ENCODE measurements around the gene CLIC6.
"Not testable (repeated sequence)": the region's sequence is repeated elsewhere in the genome, so short reads cannot be mapped to it uniquely, and the experiment has no call there.

CLIC6 gene

DNA sequence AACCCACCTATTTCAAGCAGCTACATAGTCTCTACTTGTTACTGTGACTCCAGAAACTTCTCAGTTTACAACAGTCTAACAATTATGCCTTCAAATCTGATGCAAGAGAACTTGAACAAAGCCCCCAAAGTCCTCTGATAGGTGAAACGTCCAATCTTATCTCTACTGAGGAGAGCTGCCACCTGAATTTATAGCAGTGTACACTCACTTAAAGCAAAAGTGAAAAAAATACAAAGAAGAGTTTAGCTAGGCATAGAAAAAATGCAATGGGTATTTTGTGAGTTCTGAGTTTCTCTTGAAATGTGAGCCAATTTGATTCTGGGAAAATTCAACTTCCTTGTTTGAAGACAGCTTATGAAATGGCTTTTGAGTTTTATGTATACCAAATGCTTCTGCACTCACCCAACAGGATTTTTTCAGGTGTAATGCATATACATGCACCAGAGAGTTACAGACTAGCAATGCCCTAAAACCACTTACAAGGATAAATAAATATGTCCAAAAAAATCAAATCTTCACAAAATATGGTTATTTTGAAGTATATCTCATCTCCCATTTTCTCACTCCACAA, 17.8 kb upstream of the CLIC6 start:
- FAIRE-seq (no peak), DNase-seq (ENCODE audit: extremely low spot score, insufficient read length, low read depth) (no peak)

GRCh38 chr21:34651642-34652041, 17.2 kb upstream of the CLIC6 start:
- no peak for DNase-seq (ENCODE audit: extremely low spot score, insufficient read length, low read depth)
- FAIRE-seq = no peak

- FAIRE-seq = no peak
- no peak for DNase-seq (ENCODE audit: extremely low spot score, insufficient read length, low read depth)
Observed at GRCh38 chr21:34653522-34653921, 15.3 kb upstream of the CLIC6 start.

GRCh38 chr21:34661848-34662247, 6.9 kb upstream of the CLIC6 start:
- DNase-seq (ENCODE audit: extremely low spot score, insufficient read length, low read depth) (no peak), FAIRE-seq (peak; percentile 31)

DNA sequence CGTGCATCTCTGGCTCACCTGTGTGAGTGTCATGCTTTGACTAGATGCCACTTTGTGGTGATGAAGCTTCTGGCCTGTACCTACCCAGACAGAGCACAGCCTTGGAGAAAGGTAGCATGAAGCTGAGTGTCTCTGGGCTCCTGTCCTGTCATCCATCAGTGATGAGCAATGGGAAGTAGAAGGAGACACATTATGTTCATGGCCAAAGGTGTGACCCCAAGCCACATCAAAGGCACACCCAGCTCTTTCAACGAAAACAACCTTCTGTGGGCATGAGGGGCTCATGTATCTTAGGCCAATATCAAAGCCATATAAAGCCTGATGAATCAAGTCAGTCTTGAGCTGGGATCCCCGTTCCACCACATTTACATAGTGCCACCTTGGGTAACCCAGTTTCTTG, 1.0 kb upstream of the CLIC6 start:
- DNase-seq (ENCODE audit: extremely low spot score, insufficient read length, low read depth) (no peak), FAIRE-seq (no peak)

GRCh38 chr21:34669149-34669879, 520 bp downstream of the CLIC6 start:
- no peak for FAIRE-seq
- DNase-seq (ENCODE audit: extremely low spot score, insufficient read length, low read depth) = no peak

- not testable (repeated sequence) for FAIRE-seq; DNase-seq (ENCODE audit: extremely low spot score, insufficient read length, low read depth)
Observed at GRCh38 chr21:34669880-34670219, 1.1 kb downstream of the CLIC6 start.

DNA sequence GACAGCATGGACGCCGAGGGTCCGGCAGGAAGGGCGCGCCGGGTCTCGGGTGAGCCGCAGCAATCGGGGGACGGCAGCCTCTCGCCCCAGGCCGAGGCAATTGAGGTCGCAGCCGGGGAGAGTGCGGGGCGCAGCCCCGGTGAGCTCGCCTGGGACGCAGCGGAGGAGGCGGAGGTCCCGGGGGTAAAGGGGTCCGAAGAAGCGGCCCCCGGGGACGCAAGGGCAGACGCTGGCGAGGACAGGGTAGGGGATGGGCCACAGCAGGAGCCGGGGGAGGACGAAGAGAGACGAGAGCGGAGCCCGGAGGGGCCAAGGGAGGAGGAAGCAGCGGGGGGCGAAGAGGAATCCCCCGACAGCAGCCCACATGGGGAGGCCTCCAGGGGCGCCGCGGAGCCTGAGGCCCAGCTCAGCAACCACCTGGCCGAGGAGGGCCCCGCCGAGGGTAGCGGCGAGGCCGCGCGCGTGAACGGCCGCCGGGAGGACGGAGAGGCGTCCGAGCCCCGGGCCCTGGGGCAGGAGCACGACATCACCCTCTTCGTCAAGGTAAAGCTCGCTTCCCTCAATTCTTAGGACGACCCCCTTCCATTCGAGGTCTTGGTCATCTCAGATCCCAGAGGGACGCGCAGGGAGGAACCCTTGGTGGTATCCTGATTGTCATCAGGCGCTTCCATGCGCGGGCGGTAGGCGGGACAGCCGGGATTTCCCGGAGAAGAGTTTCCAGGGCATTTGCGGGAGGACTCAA, 1.6 kb downstream of the CLIC6 start:
- FAIRE-seq (no peak), DNase-seq (ENCODE audit: extremely low spot score, insufficient read length, low read depth) (no peak)

GRCh38 chr21:34670962-34671348, 2.2 kb downstream of the CLIC6 start:
- FAIRE-seq (peak; percentile 31), DNase-seq (ENCODE audit: extremely low spot score, insufficient read length, low read depth) (no peak)

- FAIRE-seq (no peak), DNase-seq (ENCODE audit: extremely low spot score, insufficient read length, low read depth) (no peak)
Observed at GRCh38 chr21:34671462-34671861, 2.7 kb downstream of the CLIC6 start.

DNA sequence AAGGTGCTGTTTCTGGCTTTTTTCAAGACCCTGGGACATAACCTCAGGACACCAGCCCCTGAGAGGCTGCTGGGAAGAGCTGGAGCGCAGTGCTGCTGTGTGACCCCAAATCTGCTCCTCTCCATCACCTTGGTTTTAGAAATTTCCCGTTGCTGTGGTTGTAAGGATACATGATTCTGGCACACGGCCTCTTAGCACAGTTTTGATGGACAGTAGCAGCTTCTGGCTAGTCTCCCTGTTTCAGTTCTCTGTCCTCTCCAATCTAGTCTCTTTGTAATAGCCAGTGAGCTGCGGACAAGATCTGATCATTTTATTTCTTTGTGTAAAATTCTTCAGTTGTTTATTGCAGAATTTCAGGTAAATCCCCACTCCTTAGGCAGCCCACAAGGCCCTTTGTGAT, 3.1 kb downstream of the CLIC6 start:
- no peak for FAIRE-seq
- DNase-seq (ENCODE audit: extremely low spot score, insufficient read length, low read depth) = no peak

DNA sequence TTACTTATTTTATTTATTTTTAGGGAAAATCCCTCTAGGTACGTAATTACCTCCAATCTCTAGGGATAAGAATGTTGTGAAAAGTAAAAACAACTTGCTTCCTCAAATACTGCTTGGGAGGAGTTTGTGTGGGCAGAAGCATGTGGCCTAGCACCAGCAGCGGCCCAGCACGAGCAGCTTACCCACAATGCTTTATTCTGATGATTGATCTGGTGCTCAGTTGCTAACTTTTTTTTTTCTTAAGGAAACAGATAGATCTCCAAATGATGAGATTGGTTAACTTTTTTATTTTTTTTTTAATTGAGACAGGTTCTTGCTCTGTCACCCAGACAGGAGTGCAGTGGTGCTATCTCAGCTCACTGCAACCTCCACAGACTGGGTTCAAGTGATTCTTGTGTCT, 4.2 kb downstream of the CLIC6 start:
- DNase-seq (ENCODE audit: extremely low spot score, insufficient read length, low read depth) (no peak), FAIRE-seq (no peak)

DNA sequence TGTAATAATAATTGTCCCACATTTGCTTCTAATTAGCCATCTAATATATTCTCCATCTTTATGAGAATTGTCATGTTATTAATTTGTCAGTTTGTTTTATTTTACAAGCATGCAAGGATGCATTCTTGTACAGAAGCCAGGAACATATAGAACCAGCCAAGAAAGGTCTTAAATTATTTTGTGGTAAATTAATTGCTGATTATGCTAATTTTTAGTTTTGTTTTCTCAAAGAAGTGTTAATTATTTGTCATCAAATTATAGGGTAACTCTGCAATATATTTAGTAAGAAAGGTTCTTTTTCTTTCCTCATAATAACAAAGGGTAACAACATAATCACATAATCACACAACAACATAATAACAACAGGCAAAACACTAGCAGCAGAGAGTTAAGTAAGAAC, 5.7 kb downstream of the CLIC6 start:
- no peak for FAIRE-seq
- no peak for DNase-seq (ENCODE audit: extremely low spot score, insufficient read length, low read depth)

- FAIRE-seq = no peak
- DNase-seq (ENCODE audit: extremely low spot score, insufficient read length, low read depth) = no peak
Observed at GRCh38 chr21:34675871-34676270, 7.1 kb downstream of the CLIC6 start.

- DNase-seq (ENCODE audit: extremely low spot score, insufficient read length, low read depth) = no peak
- no peak for FAIRE-seq
Observed at GRCh38 chr21:34679051-34679450, 10.3 kb downstream of the CLIC6 start.

DNA sequence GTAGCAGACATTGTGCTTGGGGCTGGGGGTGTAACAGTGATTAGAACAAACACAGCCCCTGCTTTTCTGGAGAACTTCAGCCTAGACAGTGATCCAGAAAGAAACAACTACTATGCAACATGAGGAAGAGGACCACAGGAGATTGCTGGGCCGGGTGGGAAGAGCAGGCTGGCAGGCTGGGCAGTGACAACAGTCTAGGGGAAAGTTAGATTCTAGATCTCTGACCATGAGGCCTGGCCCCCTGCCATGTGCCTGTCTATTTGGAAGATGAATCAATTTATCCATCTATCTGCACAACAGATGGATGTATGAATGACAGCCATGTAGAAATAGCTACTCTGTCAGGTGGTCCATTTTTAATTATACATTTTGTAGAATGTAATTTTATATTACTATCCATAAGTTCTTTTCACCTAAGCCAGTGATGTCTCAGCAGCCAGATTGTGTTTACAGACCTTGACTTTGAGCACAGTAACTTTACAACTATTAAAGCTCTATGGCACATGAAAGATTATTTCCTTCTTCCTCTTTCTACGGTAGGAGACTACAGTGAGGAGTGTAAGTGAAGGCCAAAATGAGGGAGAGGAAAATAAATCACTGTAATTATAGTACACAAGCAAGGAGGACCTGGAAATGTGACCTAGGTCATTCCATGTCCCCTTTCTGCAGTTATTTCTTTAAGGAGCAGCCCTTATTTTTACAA, 15.5 kb downstream of the CLIC6 start:
- FAIRE-seq = no peak
- no peak for DNase-seq (ENCODE audit: extremely low spot score, insufficient read length, low read depth)

GRCh38 chr21:34687065-34687464, 18.3 kb downstream of the CLIC6 start:
- DNase-seq (ENCODE audit: extremely low spot score, insufficient read length, low read depth) (no peak), FAIRE-seq (no peak)

DNA sequence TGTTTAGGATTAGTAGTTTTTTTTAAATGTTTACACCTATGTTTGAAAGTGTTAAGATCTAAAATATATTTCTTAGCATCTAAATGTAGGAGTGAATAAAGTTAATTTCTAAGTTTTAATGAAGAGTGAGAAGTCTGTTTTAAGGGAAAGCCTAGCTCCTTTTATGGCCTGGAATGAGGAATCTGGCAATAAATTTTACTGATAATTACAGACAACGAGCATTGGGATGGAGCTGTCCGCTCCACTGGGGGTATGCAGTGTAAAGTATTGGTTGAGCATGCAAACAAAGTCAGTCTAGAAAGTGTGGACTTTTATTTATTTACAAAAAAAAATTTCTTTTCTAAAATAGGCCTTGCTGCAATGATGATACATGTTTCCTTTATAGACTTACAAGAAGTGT, 19.0 kb downstream of the CLIC6 start:
- DNase-seq (ENCODE audit: extremely low spot score, insufficient read length, low read depth) (no peak), FAIRE-seq (no peak)

DNA sequence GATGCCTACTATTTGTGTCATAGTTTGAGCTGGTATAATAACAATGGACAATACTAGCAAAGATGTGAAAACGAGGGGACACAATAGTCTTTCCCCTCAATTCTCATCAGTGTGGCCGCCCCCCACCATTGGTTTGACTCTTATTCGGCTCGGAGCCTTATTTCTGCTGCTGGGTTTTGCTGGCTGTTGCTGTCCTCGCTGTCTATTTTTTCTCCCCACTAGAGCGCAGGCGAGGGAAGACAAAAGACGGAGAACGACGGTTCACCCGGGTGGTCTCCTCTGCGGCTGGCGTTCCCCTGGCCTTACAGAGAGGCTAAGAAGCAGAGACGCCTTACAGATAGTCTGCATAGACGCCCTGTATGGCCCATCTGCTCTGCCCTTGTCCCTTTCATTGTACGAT, 19.4 kb downstream of the CLIC6 start:
- no peak for DNase-seq (ENCODE audit: extremely low spot score, insufficient read length, low read depth)
- FAIRE-seq = no peak

- no peak for DNase-seq (ENCODE audit: extremely low spot score, insufficient read length, low read depth)
- no peak for FAIRE-seq
Observed at GRCh38 chr21:34688715-34689114, 19.9 kb downstream of the CLIC6 start.

Data from GM18507 (cell line).